ENCODE data around the gene UPF3A.
A peak's percentile ranks its signal among the peaks of the same experiment; 100 is the strongest.
"Not testable (repeated sequence)": the region's sequence is repeated elsewhere in the genome, so short reads cannot be mapped to it uniquely, and the experiment has no call there.

The UPF3A gene

GRCh38 chr13:114339857-114340534, 58.6 kb downstream of the UPF3A start:
- peak; percentile 79 for DNase-seq

- no peak for DNase-seq
These were observed 59.8 kb downstream of the UPF3A start for GRCh38 chr13:114341003-114341777.

GRCh38 chr13:114347256-114347655, 65.9 kb downstream of the UPF3A start:
- not testable (repeated sequence) for DNase-seq

- DNase-seq: not testable (repeated sequence)
These were observed 71.4 kb downstream of the UPF3A start for GRCh38 chr13:114352763-114353162.

- DNase-seq: not testable (repeated sequence)
These were observed 72.0 kb downstream of the UPF3A start for GRCh38 chr13:114353382-114353781.

Data from NCI-H1105 treated with DMSO at 0.1 percent for 48 hours (cell line).